HEK293 (cell line): ENCODE results near the gene GPX4.

ENCODE experiments used
- CTCF ChIP-seq: fragments of 450-650 bp; formaldehyde crosslinking; IDR thresholded peaks from 2 replicates; pipeline ENCODE4 v1.5.1; 2016; ENCODE audit warnings: missing biosample characterization, missing genetic modification characterization
- RBAK ChIP-seq: fragments of 450-650 bp; formaldehyde crosslinking; IDR thresholded peaks from 2 replicates; pipeline ENCODE4 v1.5.1; 2016; ENCODE audit warnings: missing biosample characterization, missing genetic modification characterization
- REPIN1 ChIP-seq: fragments of 450-650 bp; formaldehyde crosslinking; IDR thresholded peaks from 2 replicates; pipeline ENCODE4 v1.5.1; 2017; ENCODE audit warnings: missing biosample characterization, missing genetic modification characterization, low read depth
- REST ChIP-seq: fragments of 450-650 bp; formaldehyde crosslinking; IDR thresholded peaks from 2 replicates; pipeline ENCODE4 v1.5.1; 2016; ENCODE audit warnings: missing biosample characterization, missing genetic modification characterization
- SP2 ChIP-seq: fragments of 450-650 bp; formaldehyde crosslinking; IDR thresholded peaks from 2 replicates; pipeline ENCODE4 v1.5.1; 2016; ENCODE audit warnings: missing biosample characterization, missing genetic modification characterization
- ZBTB7A ChIP-seq: fragments of 450-650 bp; formaldehyde crosslinking; IDR thresholded peaks from 2 replicates; pipeline ENCODE4 v1.5.1; 2016; ENCODE audit warnings: low read depth, missing biosample characterization, missing genetic modification characterization
- ZFP37 ChIP-seq: fragments of 450-650 bp; formaldehyde crosslinking; IDR thresholded peaks from 2 replicates; pipeline ENCODE4 v1.5.1; 2016; ENCODE audit warnings: missing biosample characterization, missing genetic modification characterization
- ZNF24 ChIP-seq: fragments of 450-650 bp; formaldehyde crosslinking; IDR thresholded peaks from 2 replicates; pipeline ENCODE4 v1.5.1; 2016; ENCODE audit warnings: missing biosample characterization, missing genetic modification characterization
- ZNF311 ChIP-seq: fragments of 450-650 bp; formaldehyde crosslinking; IDR thresholded peaks from 2 replicates; pipeline ENCODE4 v1.5.1; 2017; ENCODE audit warnings: missing biosample characterization, missing genetic modification characterization, borderline replicate concordance
- ZNF362 ChIP-seq: fragments of 450-650 bp; formaldehyde crosslinking; IDR thresholded peaks from 2 replicates; pipeline ENCODE4 v1.5.1; 2016; ENCODE audit warnings: missing biosample characterization, missing genetic modification characterization
- ZNF513 ChIP-seq: fragments of 450-650 bp; IDR thresholded peaks from 2 replicates; pipeline ENCODE4 v1.5.1; 2018; ENCODE audit warnings: missing biosample characterization, missing genetic modification characterization

- TF ChIP-seq REPIN1 (tag by site-specific recombination) (no peak), ZBTB7A (no peak), CTCF (no peak), ZNF513 (tag by site-specific recombination) (no peak), ZNF362 (tag by site-specific recombination) (no peak), SP2 (tag by site-specific recombination) (no peak), ZNF24 (tag by site-specific recombination) (no peak), ZFP37 (tag by site-specific recombination) (no peak), REST (tag by site-specific recombination) (no peak), RBAK (tag by site-specific recombination) (no peak), ZNF311 (tag by site-specific recombination) (no peak)
Measured at GRCh38 chr19:1149259-1150045, 45.7 kb downstream of the GPX4 start.
